BJ (cell line): ENCODE results near the gene RAD51D. TPM values are rescaled to one million over a fixed set of nuclear protein-coding genes. Genes with fewer than 3 reads are reported as not detected.

Source experiments
- CTCF ChIA-PET: fragments of 350-600 bp; formaldehyde crosslinking; extraction: SDS; loops from one replicate; lab custom pipeline; 2021; ENCODE audit warnings: antibody characterized with exemption, inconsistent platforms; lab: Yijun Ruan, JAX
- POLR2A ChIA-PET: fragments of 300-600 bp; sonication (Branson Sonifier 250); formaldehyde crosslinking; extraction: SDS; loops from one replicate; lab custom pipeline; 2021; ENCODE audit warnings: antibody characterized with exemption; lab: Charles Lee
- DNase-seq: peaks from one replicate; pipeline ENCODE4 v3.0.0-alpha.2; 2011; ENCODE audit warnings: low read depth
- H3K27me3 ChIP-seq: 2 replicates; pipeline ENCODE4 v1.6.0; 2011; ENCODE audit warnings: low read length; ENCODE audit not compliant: control insufficient read depth, insufficient read depth
- H3K36me3 ChIP-seq: 2 replicates; pipeline ENCODE4 v1.5.1; 2011; ENCODE audit warnings: low read length; ENCODE audit not compliant: control insufficient read depth, insufficient read depth
- H3K4me3 ChIP-seq: 2 replicates; pipeline ENCODE4 v1.5.1; 2011; ENCODE audit warnings: low read depth, mild to moderate bottlenecking, control low read depth, low read length
- polyA plus RNA-seq: library from polyadenylated mRNA; depleted of rRNA; stranded (reverse); fragments of >200 nt; gene quantifications from 2 replicates; pipeline ENCODE4 v1.2.3, GENCODE V29; 2011
- TF ChIP-seq, protein P1 (sequence below): IDR thresholded peaks from 2 replicates; pipeline ENCODE4 v1.5.1; 2011; ENCODE audit warnings: low read depth, mild to moderate bottlenecking, control low read depth, inconsistent platforms, low read length, moderate library complexity; ENCODE audit not compliant: insufficient read depth

Gene RAD51D
- polyA plus RNA-seq, 1 experiment: 16.1 TPM

DNA sequence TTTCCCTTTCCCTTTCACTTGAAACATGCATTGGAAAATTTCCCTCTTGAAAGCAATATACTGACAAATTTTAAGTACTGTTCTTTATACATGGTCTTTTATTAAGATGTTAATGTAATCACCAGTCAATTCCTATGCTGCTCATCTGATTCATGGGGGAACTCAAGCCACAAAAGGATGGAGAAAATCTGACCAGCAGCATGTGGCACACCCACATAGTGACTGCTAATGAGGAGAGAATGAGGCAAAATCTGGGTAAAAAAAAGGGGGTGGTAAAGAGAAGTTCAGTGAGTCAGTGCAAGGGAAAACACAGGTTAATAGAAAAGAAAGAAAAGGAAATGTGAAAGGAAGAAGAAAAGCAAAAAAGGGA is 67.4 kb downstream of the RAD51D start:
- TF ChIP-seq, protein P1, sequence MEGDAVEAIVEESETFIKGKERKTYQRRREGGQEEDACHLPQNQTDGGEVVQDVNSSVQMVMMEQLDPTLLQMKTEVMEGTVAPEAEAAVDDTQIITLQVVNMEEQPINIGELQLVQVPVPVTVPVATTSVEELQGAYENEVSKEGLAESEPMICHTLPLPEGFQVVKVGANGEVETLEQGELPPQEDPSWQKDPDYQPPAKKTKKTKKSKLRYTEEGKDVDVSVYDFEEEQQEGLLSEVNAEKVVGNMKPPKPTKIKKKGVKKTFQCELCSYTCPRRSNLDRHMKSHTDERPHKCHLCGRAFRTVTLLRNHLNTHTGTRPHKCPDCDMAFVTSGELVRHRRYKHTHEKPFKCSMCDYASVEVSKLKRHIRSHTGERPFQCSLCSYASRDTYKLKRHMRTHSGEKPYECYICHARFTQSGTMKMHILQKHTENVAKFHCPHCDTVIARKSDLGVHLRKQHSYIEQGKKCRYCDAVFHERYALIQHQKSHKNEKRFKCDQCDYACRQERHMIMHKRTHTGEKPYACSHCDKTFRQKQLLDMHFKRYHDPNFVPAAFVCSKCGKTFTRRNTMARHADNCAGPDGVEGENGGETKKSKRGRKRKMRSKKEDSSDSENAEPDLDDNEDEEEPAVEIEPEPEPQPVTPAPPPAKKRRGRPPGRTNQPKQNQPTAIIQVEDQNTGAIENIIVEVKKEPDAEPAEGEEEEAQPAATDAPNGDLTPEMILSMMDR: no peak
- no peaks in the 10 kb centered on the region for H3K27me3 ChIP-seq
- no peak overlapping the region for H3K4me3 ChIP-seq
- peak; percentile 13 for DNase-seq
- CTCF ChIA-PET: no interaction called here
- H3K36me3 ChIP-seq: no peaks in the 10 kb centered on the region
- POLR2A ChIA-PET: no interaction called here

DNA sequence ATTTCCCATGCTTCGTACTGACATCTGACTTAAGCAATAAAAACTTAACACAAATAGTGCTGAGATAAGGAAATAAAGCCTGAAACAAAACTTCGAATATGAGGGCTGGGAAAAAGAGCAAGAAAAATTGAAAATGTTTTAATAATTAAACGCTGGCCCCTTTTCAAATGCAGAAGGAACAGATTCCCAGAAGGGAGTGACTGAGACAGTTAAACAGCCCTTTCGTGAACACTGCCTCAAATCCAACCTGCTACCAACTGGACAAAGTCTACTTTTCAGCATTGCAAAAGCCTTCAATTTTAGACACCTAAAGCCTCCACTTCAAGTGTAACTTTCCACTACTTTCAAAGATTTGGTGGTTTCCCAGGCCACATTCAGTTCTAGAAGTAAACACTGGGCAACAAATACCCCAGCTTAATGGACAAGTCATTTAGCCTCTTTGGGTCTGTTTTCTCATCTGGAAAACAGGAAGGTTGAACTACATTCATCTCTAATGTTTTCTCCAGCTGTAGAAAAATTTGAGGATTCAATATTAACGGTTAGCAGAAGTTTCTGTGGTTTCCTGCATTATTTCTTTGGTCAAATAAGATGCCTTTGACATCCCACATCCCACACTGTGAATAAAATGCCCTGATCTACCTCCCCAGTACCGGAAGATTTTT is 68.0 kb downstream of the RAD51D start:
- ChIA-PET POLR2A (no interaction called here), CTCF (no interaction called here)
- DNase-seq: peak; percentile 7
- Histone ChIP-seq H3K27me3 (no peaks in the 10 kb centered on the region), H3K36me3 (no peaks in the 10 kb centered on the region), H3K4me3 (no peak overlapping the region)
- TF ChIP-seq, protein P1: no peak

DNA sequence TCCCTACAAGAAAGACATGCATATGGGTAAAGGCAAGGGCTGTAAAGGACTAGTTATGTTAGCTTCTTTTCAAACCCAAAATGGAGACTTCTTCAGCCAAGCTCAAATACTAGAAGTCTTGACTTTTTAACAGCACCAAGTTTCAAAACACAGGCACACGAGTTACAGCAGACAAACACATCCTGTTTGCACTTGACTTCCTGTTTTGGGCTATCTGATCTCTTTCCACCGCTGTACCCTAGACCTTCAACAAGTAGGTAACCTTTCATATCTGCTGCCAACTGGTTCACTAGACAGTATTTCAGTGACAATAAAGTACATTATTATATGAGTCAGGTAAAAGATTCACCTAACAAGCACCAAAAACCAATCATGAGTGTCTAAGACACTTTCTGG is 68.5 kb downstream of the RAD51D start:
- Histone ChIP-seq H3K4me3 (no peak overlapping the region), H3K36me3 (no peaks in the 10 kb centered on the region), H3K27me3 (no peaks in the 10 kb centered on the region)
- ChIA-PET CTCF (no interaction called here), POLR2A (no interaction called here)
- TF ChIP-seq, protein P1: no peak
- DNase-seq: no peak

DNA sequence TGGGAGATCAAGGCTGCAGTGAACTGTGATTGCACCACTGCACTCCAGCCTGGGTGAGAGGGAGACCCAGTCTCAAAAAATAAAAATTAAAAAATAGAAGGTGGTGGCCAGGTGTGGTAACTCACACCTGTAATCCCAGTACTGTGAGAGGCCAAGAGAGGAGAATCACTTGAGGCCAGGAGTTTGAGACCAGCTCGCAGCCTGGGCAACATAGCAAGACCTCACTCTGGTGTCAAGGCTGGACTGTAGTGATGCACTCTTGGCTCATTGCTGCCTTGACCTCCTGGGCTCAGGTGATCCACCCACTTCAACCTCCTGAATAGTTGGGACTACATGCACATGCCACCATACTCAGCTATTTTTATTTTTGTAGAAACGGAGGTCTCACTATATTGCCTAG is 69.5 kb downstream of the RAD51D start:
- no peaks in the 10 kb centered on the region for H3K27me3 ChIP-seq
- CTCF ChIA-PET: no interaction called here
- no peak overlapping the region for H3K4me3 ChIP-seq
- POLR2A ChIA-PET: no interaction called here
- TF ChIP-seq, protein P1: no peak
- DNase-seq: no peak
- no peaks in the 10 kb centered on the region for H3K36me3 ChIP-seq

DNA sequence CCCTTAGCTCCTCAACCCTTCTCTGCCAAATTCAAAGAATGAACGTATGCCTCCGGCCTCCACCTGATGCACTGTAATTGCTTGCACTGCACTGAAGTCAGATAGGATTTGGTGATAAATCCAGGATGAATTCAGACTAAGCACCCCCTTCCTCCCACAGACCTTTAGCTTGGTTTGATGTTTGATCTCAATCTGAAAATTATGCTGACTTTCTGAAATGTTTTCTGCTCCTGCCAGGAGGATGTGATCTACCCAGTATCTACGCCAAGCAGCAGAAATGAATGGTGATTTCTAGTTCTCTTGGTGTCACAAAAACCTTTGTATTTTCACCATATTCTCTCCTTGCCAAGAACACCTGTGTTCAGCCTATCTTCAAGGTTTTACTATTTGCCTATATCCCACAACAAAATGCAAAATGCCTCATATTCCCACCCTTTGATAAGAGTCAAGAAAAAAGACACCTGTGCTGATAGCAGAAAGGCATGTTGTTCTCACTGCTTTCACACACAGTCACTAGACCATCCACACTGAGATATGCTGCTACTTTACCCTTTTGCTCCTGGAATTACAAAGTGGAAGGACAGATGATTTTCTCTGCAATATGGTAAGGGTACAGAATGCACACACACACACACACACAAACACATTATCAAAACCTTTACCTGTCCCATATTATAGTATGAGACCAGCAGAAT is 70.8 kb downstream of the RAD51D start:
- TF ChIP-seq, protein P1: no peak
- H3K27me3 ChIP-seq: no peaks in the 10 kb centered on the region
- no peak overlapping the region for H3K4me3 ChIP-seq
- POLR2A ChIA-PET: no interaction called here
- DNase-seq: no peak
- no peaks in the 10 kb centered on the region for H3K36me3 ChIP-seq
- CTCF ChIA-PET: interaction anchor here (1.2 kb wide), 1 partner anchor 15 kb away, joined by 4 read pairs; the partner anchor contains the start of gene RFFL
